Measurements from ENCODE around the gene RGS8. TPM values are rescaled to one million over a fixed set of nuclear protein-coding genes. Genes with fewer than 3 reads are reported as not detected.

RGS8 gene, protein sequence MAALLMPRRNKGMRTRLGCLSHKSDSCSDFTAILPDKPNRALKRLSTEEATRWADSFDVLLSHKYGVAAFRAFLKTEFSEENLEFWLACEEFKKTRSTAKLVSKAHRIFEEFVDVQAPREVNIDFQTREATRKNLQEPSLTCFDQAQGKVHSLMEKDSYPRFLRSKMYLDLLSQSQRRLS
- not detected for total RNA-seq
- polyA plus RNA-seq (2013, experiment 1 of 2) = not detected
- not detected for polyA plus RNA-seq (2013, experiment 2 of 2)
- 0 to 0.12 (median 0) reads per million in 172 experiments for total RNA-seq

DNA sequence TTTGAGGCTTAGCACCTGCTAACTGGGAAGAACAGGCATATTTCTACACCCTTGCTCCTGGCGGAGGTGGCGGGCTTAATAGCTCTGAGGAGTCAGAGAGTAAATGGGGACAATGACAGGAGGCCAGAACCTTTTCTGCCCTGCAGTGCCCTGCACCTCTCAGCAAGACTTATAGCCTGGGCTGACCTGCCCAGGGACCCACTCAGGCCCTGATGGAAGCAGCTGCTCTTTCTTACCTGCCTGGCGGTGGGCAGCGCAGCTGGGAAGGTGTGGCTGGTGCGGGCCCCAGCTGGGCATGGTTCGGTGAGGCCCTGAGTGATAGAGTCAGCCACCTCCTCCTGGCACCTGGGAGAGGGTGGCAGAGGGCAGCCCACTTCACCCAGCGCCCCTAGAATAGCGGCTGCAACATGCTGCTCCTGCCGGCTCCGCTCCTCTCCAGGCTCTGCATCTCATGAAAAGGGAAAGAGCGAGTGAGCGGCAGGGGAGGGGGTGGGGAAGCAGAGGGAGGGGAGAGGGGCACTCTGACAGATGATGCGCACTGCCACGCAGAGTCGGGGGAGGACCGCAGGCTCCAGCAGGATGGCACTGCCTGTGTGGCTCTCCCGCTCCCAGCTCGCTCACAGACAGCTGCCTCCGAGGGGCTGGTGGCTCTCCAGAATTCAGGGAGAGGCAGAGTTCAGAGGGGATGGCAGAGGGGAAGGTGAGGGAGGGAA lies at the start of gene RGS8:
Gene RGS8, minus strand, starts transcription at position 472 of the 713 bp plus-strand sequence. CDS start 14,938 bp downstream, outside the sequence.
- Histone ChIP-seq H3K27me3 (ENCODE audit: control insufficient read depth in 1 of 2, insufficient read depth in 2 of 2, low read length in 2 of 2) (peaks cover 3 to 11% of the 10 kb centered on the region in 2 experiments), H3K27ac (ENCODE audit: low read depth in 1 of 2, low read length in 2 of 2) (no peak within 1 kb of the TSS), H3K4me3 (ENCODE audit: low read length) (no peak within 1 kb of the TSS), H3K36me3 (ENCODE audit: insufficient read depth, low read length) (no peaks in the 10 kb centered on the region), H3K4me1 (ENCODE audit: insufficient read depth, low read length) (peaks cover 3% of the 10 kb centered on the region), H3K9me3 (ENCODE audit: control insufficient read depth in 1 of 2, insufficient read depth in 1 of 2, low read length in 2 of 2) (no peaks in the 10 kb centered on the region)
- Mint-ChIP-seq H3K27ac (no peak within 1 kb of the TSS), H3K27me3 (peaks cover 22% of the 10 kb centered on the region), H3K9me3 (no peaks in the 10 kb centered on the region), H3K36me3 (ENCODE audit: low read depth) (no peaks in the 10 kb centered on the region), H3K4me1 (ENCODE audit: low read depth) (no peaks in the 10 kb centered on the region), H3K4me3 (no peak within 1 kb of the TSS)
- POLR2A ChIA-PET = interaction anchor here (0.7 kb wide), 1 partner anchor 26 kb away, joined by 3 read pairs; no protein-coding TSS in a partner anchor
- CTCF ChIA-PET = interaction anchor here (0.7 kb wide), 1 partner anchor 78 kb away, joined by 5 read pairs; no protein-coding TSS in a partner anchor
- ATAC-seq (ENCODE audit: poor library complexity) (no peak), DNase-seq (no peak)
- intact Hi-C loops (cut with DNase I, micrococcal nuclease) = no loop called here
- TF ChIP-seq, protein P1, sequence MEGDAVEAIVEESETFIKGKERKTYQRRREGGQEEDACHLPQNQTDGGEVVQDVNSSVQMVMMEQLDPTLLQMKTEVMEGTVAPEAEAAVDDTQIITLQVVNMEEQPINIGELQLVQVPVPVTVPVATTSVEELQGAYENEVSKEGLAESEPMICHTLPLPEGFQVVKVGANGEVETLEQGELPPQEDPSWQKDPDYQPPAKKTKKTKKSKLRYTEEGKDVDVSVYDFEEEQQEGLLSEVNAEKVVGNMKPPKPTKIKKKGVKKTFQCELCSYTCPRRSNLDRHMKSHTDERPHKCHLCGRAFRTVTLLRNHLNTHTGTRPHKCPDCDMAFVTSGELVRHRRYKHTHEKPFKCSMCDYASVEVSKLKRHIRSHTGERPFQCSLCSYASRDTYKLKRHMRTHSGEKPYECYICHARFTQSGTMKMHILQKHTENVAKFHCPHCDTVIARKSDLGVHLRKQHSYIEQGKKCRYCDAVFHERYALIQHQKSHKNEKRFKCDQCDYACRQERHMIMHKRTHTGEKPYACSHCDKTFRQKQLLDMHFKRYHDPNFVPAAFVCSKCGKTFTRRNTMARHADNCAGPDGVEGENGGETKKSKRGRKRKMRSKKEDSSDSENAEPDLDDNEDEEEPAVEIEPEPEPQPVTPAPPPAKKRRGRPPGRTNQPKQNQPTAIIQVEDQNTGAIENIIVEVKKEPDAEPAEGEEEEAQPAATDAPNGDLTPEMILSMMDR (IDR thresholded peaks at IDR 0.05) = no peak

DNA sequence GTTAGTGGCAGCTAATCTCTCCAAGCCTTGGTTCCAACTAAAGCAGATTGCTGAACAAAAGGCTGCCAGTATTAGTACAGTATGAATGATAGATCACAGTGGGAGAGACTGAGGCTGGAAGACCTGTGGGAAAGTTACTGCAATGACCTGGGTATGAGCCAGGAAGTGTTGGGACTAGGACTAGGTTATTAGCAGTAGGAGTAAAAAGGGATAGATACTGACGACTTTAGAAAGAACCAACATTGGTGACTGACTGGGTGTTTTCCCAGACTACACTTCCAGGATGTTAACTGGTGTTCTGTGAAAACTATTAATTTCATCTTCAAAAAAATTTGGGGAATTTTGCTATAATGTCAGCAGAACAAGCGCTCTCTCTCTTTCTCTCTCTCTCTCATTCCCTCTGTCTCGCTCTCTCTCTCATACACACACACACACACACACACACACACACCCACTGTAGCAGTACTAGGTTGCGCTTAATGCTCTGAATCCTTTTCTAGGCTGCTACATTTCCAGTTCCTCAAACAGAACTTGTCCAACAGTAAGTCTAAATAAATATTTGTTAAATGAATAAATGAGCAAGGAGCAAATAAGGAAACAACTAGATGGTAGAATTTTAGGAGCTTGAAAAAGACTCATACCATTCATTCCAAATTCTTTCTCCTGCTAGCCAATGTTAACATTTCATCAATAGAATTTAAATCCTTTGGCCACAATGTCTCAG lies 47.6 kb upstream of the RGS8 start:
- Histone ChIP-seq H3K27ac (ENCODE audit: low read depth in 1 of 2, low read length in 2 of 2) (no peak overlapping the region), H3K4me3 (ENCODE audit: low read length) (no peak overlapping the region), H3K9me3 (ENCODE audit: control insufficient read depth in 1 of 2, insufficient read depth in 1 of 2, low read length in 2 of 2) (no peaks in the 10 kb centered on the region), H3K27me3 (ENCODE audit: control insufficient read depth in 1 of 2, insufficient read depth in 2 of 2, low read length in 2 of 2) (no peaks in the 10 kb centered on the region), H3K36me3 (ENCODE audit: insufficient read depth, low read length) (no peaks in the 10 kb centered on the region), H3K4me1 (ENCODE audit: insufficient read depth, low read length) (no peaks in the 10 kb centered on the region)
- no peaks in the 10 kb centered on the region for H3K36me3 Mint-ChIP-seq (ENCODE audit: low read depth)
- peaks cover 6% of the 10 kb centered on the region for H3K27me3 Mint-ChIP-seq
- TF ChIP-seq, protein P1 (IDR thresholded peaks at IDR 0.05) = no peak
- intact Hi-C loops (cut with DNase I, micrococcal nuclease) = no loop called here
- no peaks in the 10 kb centered on the region for H3K4me1 Mint-ChIP-seq (ENCODE audit: low read depth)
- ChIA-PET POLR2A (no interaction called here), CTCF (interaction anchor here (0.8 to 1.6 kb wide), 2 partner anchors 15 to 136 kb away, joined by 3 to 6 read pairs; no protein-coding TSS in a partner anchor)
- ATAC-seq (ENCODE audit: poor library complexity) = no peak
- H3K27ac Mint-ChIP-seq = no peak overlapping the region
- H3K4me3 Mint-ChIP-seq = no peak overlapping the region
- H3K9me3 Mint-ChIP-seq = no peaks in the 10 kb centered on the region
- DNase-seq = no peak

DNA sequence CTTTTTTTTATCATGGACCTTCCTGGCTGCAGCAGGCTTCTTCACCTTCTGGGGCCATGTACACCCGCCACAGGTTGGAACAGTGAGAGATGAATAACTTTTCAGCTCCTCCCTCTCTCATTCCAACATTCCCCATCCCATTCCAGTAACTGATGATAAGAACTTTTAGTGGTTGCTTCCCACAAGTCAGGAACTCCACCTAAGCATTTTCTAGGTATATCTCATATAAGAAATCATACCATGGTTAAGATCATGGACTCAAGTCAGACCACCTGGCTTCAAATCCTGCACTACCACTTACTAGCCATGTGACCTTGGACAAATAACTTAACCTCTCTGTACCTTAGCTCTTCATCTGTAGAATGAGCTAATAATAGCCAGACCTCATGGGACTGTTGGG lies 42.5 kb upstream of the RGS8 start:
- Histone ChIP-seq H3K4me1 (ENCODE audit: insufficient read depth, low read length) (no peaks in the 10 kb centered on the region), H3K27ac (ENCODE audit: low read depth in 1 of 2, low read length in 2 of 2) (no peak overlapping the region), H3K27me3 (ENCODE audit: control insufficient read depth in 1 of 2, insufficient read depth in 2 of 2, low read length in 2 of 2) (no peaks in the 10 kb centered on the region), H3K36me3 (ENCODE audit: insufficient read depth, low read length) (no peaks in the 10 kb centered on the region), H3K9me3 (ENCODE audit: control insufficient read depth in 1 of 2, insufficient read depth in 1 of 2, low read length in 2 of 2) (no peaks in the 10 kb centered on the region), H3K4me3 (ENCODE audit: low read length) (no peak overlapping the region)
- POLR2A ChIA-PET = no interaction called here
- DNase-seq (no peak), ATAC-seq (ENCODE audit: poor library complexity) (no peak)
- intact Hi-C loops (cut with DNase I, micrococcal nuclease) = no loop called here
- CTCF ChIA-PET = no interaction called here
- Mint-ChIP-seq H3K36me3 (ENCODE audit: low read depth) (no peaks in the 10 kb centered on the region), H3K4me3 (no peak overlapping the region), H3K4me1 (ENCODE audit: low read depth) (no peaks in the 10 kb centered on the region), H3K27me3 (peaks cover 8% of the 10 kb centered on the region), H3K9me3 (no peaks in the 10 kb centered on the region), H3K27ac (no peak overlapping the region)
- TF ChIP-seq, protein P1 (IDR thresholded peaks at IDR 0.05) = no peak

Data from CD4-positive, alpha-beta T cell (primary cell).